ENCODE results near the gene TPSB2. TPM values are rescaled to one million over a fixed set of nuclear protein-coding genes. Genes with fewer than 3 reads are reported as not detected.

Gene TPSB2
- total and polyA plus RNA-seq, 9 of the 15 experiments (the other 6 are each of a cell fraction or from before 2014, with no cell fraction given), result 0.18 TPM; not detected in 8

DNA sequence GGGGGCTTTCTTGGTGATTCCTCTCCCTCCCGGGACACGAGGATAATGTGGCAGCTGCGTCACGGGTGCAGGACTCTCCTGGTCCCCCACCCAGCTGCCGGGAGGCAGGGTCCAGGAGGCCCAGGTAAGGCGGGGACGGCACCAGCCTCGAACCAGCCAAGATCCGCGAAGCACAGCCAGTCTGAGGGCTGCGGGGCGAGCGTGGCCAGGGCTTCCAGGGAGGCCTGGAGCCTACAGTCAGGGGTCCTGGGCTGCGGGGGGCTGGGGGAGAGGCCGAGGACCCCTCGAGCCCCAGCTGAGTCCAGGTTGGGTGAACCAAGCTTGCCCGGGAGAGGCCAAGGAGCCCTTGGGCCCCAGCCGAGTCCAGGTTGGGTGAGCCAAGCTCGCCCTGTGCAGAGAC, 35.8 kb upstream of the TPSB2 start (continued):
- TF ChIP-seq, protein P1, sequence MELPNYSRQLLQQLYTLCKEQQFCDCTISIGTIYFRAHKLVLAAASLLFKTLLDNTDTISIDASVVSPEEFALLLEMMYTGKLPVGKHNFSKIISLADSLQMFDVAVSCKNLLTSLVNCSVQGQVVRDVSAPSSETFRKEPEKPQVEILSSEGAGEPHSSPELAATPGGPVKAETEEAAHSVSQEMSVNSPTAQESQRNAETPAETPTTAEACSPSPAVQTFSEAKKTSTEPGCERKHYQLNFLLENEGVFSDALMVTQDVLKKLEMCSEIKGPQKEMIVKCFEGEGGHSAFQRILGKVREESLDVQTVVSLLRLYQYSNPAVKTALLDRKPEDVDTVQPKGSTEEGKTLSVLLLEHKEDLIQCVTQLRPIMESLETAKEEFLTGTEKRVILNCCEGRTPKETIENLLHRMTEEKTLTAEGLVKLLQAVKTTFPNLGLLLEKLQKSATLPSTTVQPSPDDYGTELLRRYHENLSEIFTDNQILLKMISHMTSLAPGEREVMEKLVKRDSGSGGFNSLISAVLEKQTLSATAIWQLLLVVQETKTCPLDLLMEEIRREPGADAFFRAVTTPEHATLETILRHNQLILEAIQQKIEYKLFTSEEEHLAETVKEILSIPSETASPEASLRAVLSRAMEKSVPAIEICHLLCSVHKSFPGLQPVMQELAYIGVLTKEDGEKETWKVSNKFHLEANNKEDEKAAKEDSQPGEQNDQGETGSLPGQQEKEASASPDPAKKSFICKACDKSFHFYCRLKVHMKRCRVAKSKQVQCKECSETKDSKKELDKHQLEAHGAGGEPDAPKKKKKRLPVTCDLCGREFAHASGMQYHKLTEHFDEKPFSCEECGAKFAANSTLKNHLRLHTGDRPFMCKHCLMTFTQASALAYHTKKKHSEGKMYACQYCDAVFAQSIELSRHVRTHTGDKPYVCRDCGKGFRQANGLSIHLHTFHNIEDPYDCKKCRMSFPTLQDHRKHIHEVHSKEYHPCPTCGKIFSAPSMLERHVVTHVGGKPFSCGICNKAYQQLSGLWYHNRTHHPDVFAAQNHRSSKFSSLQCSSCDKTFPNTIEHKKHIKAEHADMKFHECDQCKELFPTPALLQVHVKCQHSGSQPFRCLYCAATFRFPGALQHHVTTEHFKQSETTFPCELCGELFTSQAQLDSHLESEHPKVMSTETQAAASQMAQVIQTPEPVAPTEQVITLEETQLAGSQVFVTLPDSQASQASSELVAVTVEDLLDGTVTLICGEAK (IDR thresholded peaks at IDR 0.05), result no peak
- TF ChIP-seq, protein P1 (CRISPR knock-in tag; IDR thresholded peaks at IDR 0.05), result no peak
- no peak for TF ChIP-seq SLC30A9 (CRISPR knock-in tag; IDR thresholded peaks at IDR 0.05)
- TF ChIP-seq ZNF134 (CRISPR knock-in tag; conservative IDR thresholded peaks at IDR 0.05), result no peak
- no peak for TF ChIP-seq NFIC (IDR thresholded peaks at IDR 0.05)
- no peak for TF ChIP-seq HNRNPK (IDR thresholded peaks at IDR 0.05; ENCODE audit: low read depth, low read length, poor library complexity, severe bottlenecking)
- TF ChIP-seq XRCC3 (IDR thresholded peaks at IDR 0.05), result no peak
- TF ChIP-seq, protein P2, sequence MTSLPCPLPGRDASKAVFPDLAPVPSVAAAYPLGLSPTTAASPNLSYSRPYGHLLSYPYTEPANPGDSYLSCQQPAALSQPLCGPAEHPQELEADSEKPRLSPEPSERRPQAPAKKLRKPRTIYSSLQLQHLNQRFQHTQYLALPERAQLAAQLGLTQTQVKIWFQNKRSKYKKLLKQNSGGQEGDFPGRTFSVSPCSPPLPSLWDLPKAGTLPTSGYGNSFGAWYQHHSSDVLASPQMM (CRISPR knock-in tag; IDR thresholded peaks at IDR 0.05), result no peak
- TF ChIP-seq CBX3 (IDR thresholded peaks at IDR 0.05; ENCODE audit: borderline replicate concordance in 1 of 2, low read length in 2 of 2), result no peak
- TF ChIP-seq KLF10 (CRISPR knock-in tag; IDR thresholded peaks at IDR 0.05), result no peak
- TF ChIP-seq, protein P3, sequence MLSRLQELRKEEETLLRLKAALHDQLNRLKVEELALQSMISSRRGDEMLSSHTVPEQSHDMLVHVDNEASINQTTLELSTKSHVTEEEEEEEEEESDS (CRISPR knock-in tag; IDR thresholded peaks at IDR 0.05), result no peak
- TF ChIP-seq EZH2 (IDR thresholded peaks at IDR 0.05; ENCODE audit: borderline replicate concordance, low read depth, low read length), result no peak
- TF ChIP-seq LEF1 (IDR thresholded peaks at IDR 0.05), result no peak
- TF ChIP-seq, protein P4, sequence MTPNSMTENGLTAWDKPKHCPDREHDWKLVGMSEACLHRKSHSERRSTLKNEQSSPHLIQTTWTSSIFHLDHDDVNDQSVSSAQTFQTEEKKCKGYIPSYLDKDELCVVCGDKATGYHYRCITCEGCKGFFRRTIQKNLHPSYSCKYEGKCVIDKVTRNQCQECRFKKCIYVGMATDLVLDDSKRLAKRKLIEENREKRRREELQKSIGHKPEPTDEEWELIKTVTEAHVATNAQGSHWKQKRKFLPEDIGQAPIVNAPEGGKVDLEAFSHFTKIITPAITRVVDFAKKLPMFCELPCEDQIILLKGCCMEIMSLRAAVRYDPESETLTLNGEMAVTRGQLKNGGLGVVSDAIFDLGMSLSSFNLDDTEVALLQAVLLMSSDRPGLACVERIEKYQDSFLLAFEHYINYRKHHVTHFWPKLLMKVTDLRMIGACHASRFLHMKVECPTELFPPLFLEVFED (CRISPR knock-in tag; conservative IDR thresholded peaks at IDR 0.05), result no peak
- no peak for TF ChIP-seq ZNF766 (CRISPR knock-in tag; conservative IDR thresholded peaks at IDR 0.05)
- no peak for TF ChIP-seq KAT2B (IDR thresholded peaks at IDR 0.05; ENCODE audit: low read depth, low read length)
- TF ChIP-seq, protein P5, sequence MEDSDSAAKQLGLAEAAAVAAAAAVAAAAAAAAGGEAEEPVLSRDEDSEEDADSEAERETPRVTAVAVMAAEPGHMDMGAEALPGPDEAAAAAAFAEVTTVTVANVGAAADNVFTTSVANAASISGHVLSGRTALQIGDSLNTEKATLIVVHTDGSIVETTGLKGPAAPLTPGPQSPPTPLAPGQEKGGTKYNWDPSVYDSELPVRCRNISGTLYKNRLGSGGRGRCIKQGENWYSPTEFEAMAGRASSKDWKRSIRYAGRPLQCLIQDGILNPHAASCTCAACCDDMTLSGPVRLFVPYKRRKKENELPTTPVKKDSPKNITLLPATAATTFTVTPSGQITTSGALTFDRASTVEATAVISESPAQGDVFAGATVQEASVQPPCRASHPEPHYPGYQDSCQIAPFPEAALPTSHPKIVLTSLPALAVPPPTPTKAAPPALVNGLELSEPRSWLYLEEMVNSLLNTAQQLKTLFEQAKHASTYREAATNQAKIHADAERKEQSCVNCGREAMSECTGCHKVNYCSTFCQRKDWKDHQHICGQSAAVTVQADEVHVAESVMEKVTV (CRISPR knock-in tag; IDR thresholded peaks at IDR 0.05), result no peak

All from K562 (cell line).